NCI-H774 (cell line): Measurements from ENCODE around the gene PRELP.

ENCODE experiments used
- DNase-seq: peaks from one replicate; lab custom pipeline; 2025; lab: John Stamatoyannopoulos, UW

Gene PRELP

GRCh38 chr1:203478231-203478630 lies 2.6 kb downstream of the PRELP start:
- no peak for DNase-seq

- no peak for DNase-seq
Measured at GRCh38 chr1:203478986-203479385, 3.4 kb downstream of the PRELP start.

GRCh38 chr1:203479646-203480045 lies 4.0 kb downstream of the PRELP start:
- no peak for DNase-seq

GRCh38 chr1:203480084-203480483 lies 4.5 kb downstream of the PRELP start:
- no peak for DNase-seq

- peak; percentile 81 for DNase-seq
Measured at GRCh38 chr1:203480525-203481084, 5.0 kb downstream of the PRELP start.

- no peak for DNase-seq
Measured at GRCh38 chr1:203481196-203481595, 5.6 kb downstream of the PRELP start.

- DNase-seq: no peak
Measured at GRCh38 chr1:203486618-203487370, 11.2 kb downstream of the PRELP start.

- DNase-seq: no peak
Measured at GRCh38 chr1:203488539-203488938, 12.9 kb downstream of the PRELP start.

- no peak for DNase-seq
Measured at GRCh38 chr1:203490607-203491006, 15.0 kb downstream of the PRELP start.

- DNase-seq: no peak
Measured at GRCh38 chr1:203491664-203492063, 16.1 kb downstream of the PRELP start.

- DNase-seq: no peak
Measured at GRCh38 chr1:203492082-203492747, 16.6 kb downstream of the PRELP start.

GRCh38 chr1:203492748-203493130 lies 17.1 kb downstream of the PRELP start:
- DNase-seq: no peak

- no peak for DNase-seq
Measured at GRCh38 chr1:203493901-203494300, 18.3 kb downstream of the PRELP start, which contains the start of gene OPTC. Gene OPTC (plus strand): TSS chr1:203494153. CDS start chr1:203496006, 1,853 bp downstream.

- no peak for DNase-seq
Measured at GRCh38 chr1:203495845-203496244, 20.2 kb downstream of the PRELP start.

- DNase-seq: no peak
Measured at GRCh38 chr1:203497269-203497777, 21.7 kb downstream of the PRELP start.

- DNase-seq: no peak
Measured at GRCh38 chr1:203499643-203500278, 24.2 kb downstream of the PRELP start.

GRCh38 chr1:203500279-203500678 lies 24.7 kb downstream of the PRELP start:
- no peak for DNase-seq

GRCh38 chr1:203503836-203504235 lies 28.2 kb downstream of the PRELP start:
- DNase-seq: no peak

- peak; percentile 69 for DNase-seq
Measured at GRCh38 chr1:203504400-203505250, 29.0 kb downstream of the PRELP start.

GRCh38 chr1:203505526-203506204 lies 30.1 kb downstream of the PRELP start:
- DNase-seq: no peak
